MM.1S (cell line): Measurements from ENCODE around the gene GADD45G.

Experiments
- CTCF ChIP-seq: fragments of 300-600 bp; sonication (generic); IDR thresholded peaks from 2 replicates; pipeline ENCODE4 v1.5.1; 2016; ENCODE audit warnings: antibody characterized with exemption, low read length, mixed read lengths
- EZH2phosphoT487 ChIP-seq: fragments of 300-600 bp; sonication (generic); IDR thresholded peaks from 2 replicates; pipeline ENCODE4 v1.6.1; 2018; ENCODE audit warnings: antibody characterized with exemption, low read length

GRCh38 chr9:89639367-89639795, 34.6 kb downstream of the GADD45G start:
- TF ChIP-seq CTCF, result no peak
- TF ChIP-seq EZH2phosphoT487, result no peak
